Ascending aorta (tissue), 2 donors: ENCODE measurements around the gene TLCD5. TPM values are rescaled to one million over a fixed set of nuclear protein-coding genes. Genes with fewer than 3 reads are reported as not detected.

Source experiments
- DNase-seq, 2 donors: peaks; one replicate each; pipeline ENCODE4 v3.0.0-alpha.2; 2019; ENCODE audit warnings: low spot score in 2 of 2
- H3K27ac ChIP-seq, 2 donors: fragments of 200-600 bp; sonication (generic); one replicate each; pipeline ENCODE4 v1.5.1; 2016 to 2017; ENCODE audit warnings: mild to moderate bottlenecking in 1 of 2
- H3K27me3 ChIP-seq: fragments of 200-600 bp; sonication (generic); one replicate; pipeline ENCODE4 v1.5.1; 2017
- H3K36me3 ChIP-seq, 2 donors: fragments of 200-600 bp; sonication (generic); one replicate each; pipeline ENCODE4 v1.5.1; 2016
- H3K4me1 ChIP-seq, 2 donors: fragments of 200-600 bp; sonication (generic); one replicate each; pipeline ENCODE4 v1.5.1; 2016 to 2017; ENCODE audit warnings: mild to moderate bottlenecking in 1 of 2
- H3K4me3 ChIP-seq, 2 donors: fragments of 200-600 bp; sonication (generic); one replicate each; pipeline ENCODE4 v1.5.1; 2016 to 2017; ENCODE audit warnings: mild to moderate bottlenecking in 1 of 2
- H3K9me3 ChIP-seq, 2 donors: fragments of 200-600 bp; sonication (generic); one replicate each; pipeline ENCODE4 v1.5.1; 2016
- CTCF ChIP-seq, 3 experiments: fragments of 200-600 bp in 2 of 3; fragments of 450-650 bp in 1 of 3; sonication (generic) in 2 of 3; IDR thresholded peaks; one replicate each; pipeline ENCODE4 v1.5.1; 2016 to 2019; ENCODE audit warnings: antibody characterized with exemption in 3 of 3, mild to moderate bottlenecking in 1 of 3, moderate library complexity in 1 of 3
- intact Hi-C: fragments of 100-400 bp; cut with DNase I; formaldehyde crosslinking; loops from one replicate; pipeline ENCODE4 v1.15.1; 2023
- total RNA-seq: library from RNA; depleted of rRNA; stranded (reverse); fragments of >200 nt; gene quantifications from one replicate; pipeline ENCODE4 v1.1.0, GENCODE V29; 2016

Gene TLCD5
- total RNA-seq, 1 donor from 2014 or later = 8.4 TPM

GRCh38 chr11:120338107-120338933 is 13.2 kb downstream of the TLCD5 start:
- TF ChIP-seq CTCF (IDR thresholded peaks at IDR 0.05) = no peak
- peak overlapping the region; percentile 88 to 91 for H3K4me3 ChIP-seq
- H3K4me1 ChIP-seq = peaks cover 3 to 38% of the 10 kb centered on the region in 2 donors
- H3K36me3 ChIP-seq = no peaks in the 10 kb centered on the region
- no peaks in the 10 kb centered on the region for H3K27me3 ChIP-seq
- no peak for DNase-seq
- intact Hi-C loops = no loop called here
- H3K9me3 ChIP-seq = no peaks in the 10 kb centered on the region
- peak overlapping the region; percentile 99 to 100 for H3K27ac ChIP-seq

- Histone ChIP-seq H3K9me3 (no peaks in the 10 kb centered on the region), H3K36me3 (no peaks in the 10 kb centered on the region), H3K27me3 (no peaks in the 10 kb centered on the region), H3K27ac (peak overlapping the region in 1 of 2 donors; percentile 46), H3K4me1 (peaks cover 7 to 38% of the 10 kb centered on the region in 2 donors), H3K4me3 (peak overlapping the region; percentile 88 to 91)
- no peak for DNase-seq
- no peak for TF ChIP-seq CTCF (IDR thresholded peaks at IDR 0.05)
- intact Hi-C loops = no loop called here
Observed at GRCh38 chr11:120339394-120339890, 14.3 kb downstream of the TLCD5 start.

- H3K4me1 ChIP-seq = peaks cover 7 to 48% of the 10 kb centered on the region in 2 donors
Observed at GRCh38 chr11:120340529-120340928, 15.4 kb downstream of the TLCD5 start.

GRCh38 chr11:120342226-120342625 is 17.1 kb downstream of the TLCD5 start:
- Histone ChIP-seq H3K36me3 (no peaks in the 10 kb centered on the region), H3K27me3 (no peaks in the 10 kb centered on the region), H3K4me3 (no peak overlapping the region), H3K9me3 (no peaks in the 10 kb centered on the region), H3K27ac (no peak overlapping the region), H3K4me1 (peaks cover 10 to 58% of the 10 kb centered on the region in 2 donors)
- DNase-seq = no peak
- no peak for TF ChIP-seq CTCF (IDR thresholded peaks at IDR 0.05)
- intact Hi-C loops = no loop called here

More at GRCh38 chr11:120340529-120340928, 15.4 kb downstream of the TLCD5 start:
- H3K36me3 ChIP-seq = no peaks in the 10 kb centered on the region
- TF ChIP-seq CTCF (IDR thresholded peaks at IDR 0.05) = no peak
- H3K9me3 ChIP-seq = no peaks in the 10 kb centered on the region
- H3K4me3 ChIP-seq = peak overlapping the region; percentile 88 to 91
- intact Hi-C loops = no loop called here
- DNase-seq = no peak
- no peaks in the 10 kb centered on the region for H3K27me3 ChIP-seq
- H3K27ac ChIP-seq = no peak overlapping the region

- intact Hi-C loops = no loop called here
- no peaks in the 10 kb centered on the region for H3K27me3 ChIP-seq
- DNase-seq = no peak
- H3K9me3 ChIP-seq = no peaks in the 10 kb centered on the region
- no peak for TF ChIP-seq CTCF (IDR thresholded peaks at IDR 0.05)
- H3K27ac ChIP-seq = no peak overlapping the region
- peaks cover 10 to 63% of the 10 kb centered on the region in 2 donors for H3K4me1 ChIP-seq
- H3K4me3 ChIP-seq = no peak overlapping the region
- H3K36me3 ChIP-seq = no peaks in the 10 kb centered on the region
Observed at GRCh38 chr11:120342678-120343077, 17.6 kb downstream of the TLCD5 start.
